Fibroblast of skin of right quadriceps (primary cell): ENCODE data around the gene CD84.
"Not testable (repeated sequence)": the region's sequence is repeated elsewhere in the genome, so short reads cannot be mapped to it uniquely, and the experiment has no call there.

Experiments used
- DNase-seq: peaks from one replicate; pipeline ENCODE4 v3.0.0-alpha.2; 2013

Gene CD84

DNA sequence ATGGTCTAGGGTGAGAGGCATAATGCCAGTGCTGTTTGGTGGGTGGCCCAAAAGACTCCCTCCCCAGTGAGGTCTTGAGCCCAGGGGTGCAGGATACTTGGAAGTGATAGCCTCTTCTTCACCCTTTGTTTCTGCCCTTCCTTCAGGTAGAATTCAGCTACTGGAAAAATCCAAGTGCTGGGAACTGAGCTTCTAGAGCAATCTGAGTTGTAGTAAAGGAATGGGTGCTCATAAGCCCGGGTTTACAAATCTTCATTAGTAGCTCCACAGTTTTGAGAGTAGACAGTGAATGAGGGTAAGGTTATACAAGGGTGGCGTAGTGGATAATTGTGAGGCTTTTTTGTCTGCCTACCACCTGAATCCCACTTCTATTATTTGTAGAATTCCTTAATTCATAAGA is 29.2 kb upstream of the CD84 start:
- DNase-seq: no peak

DNA sequence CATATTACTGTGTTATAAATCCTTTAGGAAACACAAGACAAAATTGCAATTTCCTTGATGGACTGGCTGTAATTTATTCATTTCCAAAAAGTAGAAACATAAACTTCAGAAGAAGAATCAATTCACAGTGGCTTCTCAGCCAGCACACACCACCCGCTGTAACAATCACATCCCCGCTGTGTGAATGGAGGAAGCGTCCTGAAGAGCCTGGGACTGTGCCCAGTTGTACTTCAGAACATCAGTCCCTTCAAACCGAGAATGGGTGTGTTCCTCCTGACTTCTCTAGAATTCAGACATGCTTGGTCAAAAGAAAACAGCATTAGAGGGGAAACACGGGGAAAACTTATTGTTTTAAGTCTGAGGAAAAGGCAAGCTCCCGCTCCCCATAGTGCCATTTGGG is 28.8 kb upstream of the CD84 start:
- DNase-seq: no peak

DNA sequence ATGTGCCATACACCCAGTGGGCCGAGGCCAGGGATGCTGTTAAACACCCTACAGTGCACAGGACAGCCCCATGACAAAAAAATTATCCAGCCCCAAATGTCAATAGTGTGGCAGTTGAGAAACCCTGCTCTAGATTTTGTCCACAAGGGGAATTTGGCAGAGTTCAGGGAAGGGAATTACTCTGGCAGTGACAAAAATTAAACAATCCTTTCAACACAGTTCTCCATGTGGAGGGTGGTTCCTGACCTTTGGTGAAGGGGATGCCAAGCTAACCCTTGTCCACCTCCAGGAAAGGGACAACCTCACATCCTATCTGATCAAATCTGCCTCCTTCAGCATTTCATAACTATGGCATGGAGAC is 28.4 kb upstream of the CD84 start:
- no peak for DNase-seq

DNA sequence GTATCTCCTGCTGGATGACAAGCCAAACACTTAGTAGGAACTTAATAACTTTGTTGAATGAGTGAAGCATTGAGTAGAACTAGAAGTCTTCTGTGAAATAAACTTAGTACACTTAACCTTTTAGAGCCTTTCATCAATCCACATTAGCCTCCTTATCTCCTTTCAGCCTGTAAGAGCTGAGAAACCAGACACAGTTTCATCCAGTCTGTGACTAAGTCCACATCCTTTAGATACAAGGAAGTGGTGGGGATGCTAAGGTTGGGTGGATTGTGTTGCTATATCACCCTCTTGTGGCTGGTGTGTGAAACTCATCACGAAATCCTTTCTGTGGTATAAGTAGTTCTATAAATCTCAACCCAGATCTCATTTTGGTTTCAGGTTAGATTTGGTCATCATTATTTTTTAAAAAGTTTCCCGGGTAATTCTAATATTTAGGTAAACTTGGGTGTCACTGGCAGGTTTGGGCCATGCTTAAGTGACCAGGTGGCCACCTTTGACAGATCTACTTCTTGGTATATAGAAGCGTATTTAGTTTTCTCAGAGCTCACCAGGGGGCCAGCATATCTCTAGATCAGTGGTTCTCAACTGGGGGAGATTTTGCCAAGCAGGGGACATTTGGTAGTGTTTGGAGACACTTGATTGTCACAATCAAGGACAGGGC is 27.8 kb upstream of the CD84 start:
- peak; percentile 62 for DNase-seq

DNA sequence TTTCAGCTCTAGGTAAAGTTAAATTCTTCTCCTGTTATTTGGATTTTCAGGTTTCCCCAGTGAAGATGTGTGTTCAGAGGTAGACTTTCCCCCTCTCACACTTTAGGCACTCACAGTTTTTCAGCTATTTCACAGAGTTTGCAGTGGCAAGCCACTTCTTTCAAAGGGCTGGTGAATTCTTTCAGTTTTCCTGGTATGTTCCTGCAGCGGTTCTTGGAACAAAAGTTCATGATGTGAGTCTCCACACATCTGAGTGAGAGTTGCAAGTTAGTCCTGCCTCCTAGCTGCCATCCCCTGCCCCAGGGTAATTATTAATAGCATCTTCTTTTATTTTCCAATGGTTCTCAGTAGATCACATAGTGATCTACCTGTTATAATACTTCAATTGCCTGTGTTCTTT is 27.3 kb upstream of the CD84 start:
- no peak for DNase-seq

DNA sequence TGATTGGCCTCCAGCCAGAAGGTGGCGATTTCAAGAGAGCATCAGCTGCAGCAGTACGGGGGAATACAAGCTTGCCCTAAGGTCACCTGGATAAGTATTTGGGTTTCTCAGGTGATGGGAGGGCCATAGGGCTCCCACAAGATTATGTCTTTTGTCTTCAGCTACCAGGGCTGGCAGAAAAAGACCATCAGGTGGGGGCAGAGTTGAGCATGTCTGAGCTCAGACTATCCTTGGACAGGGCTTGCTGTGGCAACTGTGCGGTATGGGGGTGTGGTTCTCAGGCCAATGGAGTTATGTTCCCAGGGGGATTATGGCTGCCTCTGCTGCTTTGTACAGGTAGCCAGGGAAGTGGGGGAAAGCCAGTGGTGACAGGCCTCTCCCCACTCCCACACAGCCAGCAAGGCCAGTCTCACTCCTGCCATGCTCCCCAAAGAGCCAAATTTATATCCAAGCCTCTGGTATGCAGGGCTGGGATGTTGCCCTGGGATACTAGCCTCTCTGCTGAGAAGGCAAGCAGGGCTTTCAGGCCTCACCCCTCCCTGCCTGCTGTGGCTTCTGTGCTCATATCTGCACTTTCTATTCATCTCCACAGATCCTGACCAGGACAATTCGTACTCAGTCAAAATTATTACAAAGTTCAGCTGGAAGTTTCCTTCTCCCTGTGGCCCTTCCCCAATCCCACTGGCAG is 26.6 kb upstream of the CD84 start:
- no peak for DNase-seq

DNA sequence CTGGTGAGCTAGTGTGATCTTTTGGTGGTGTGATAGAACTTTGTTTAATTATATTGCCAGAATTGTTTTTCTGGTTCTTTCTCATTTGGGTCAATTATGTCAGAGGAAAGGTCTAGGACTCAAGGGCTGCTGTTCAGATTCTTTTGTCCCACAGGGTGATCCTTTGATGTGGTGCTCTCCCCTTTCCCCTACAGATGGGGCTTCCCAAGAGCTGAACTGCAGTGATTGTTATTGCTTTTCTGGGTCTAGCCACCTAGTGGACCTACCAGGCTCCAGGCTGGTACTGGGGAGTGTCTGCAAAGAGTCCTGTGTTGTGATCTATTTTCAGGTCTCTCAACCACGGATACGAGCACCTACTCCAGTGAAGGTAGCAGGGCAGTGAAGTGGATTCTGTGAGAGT is 25.9 kb upstream of the CD84 start:
- DNase-seq: no peak

DNA sequence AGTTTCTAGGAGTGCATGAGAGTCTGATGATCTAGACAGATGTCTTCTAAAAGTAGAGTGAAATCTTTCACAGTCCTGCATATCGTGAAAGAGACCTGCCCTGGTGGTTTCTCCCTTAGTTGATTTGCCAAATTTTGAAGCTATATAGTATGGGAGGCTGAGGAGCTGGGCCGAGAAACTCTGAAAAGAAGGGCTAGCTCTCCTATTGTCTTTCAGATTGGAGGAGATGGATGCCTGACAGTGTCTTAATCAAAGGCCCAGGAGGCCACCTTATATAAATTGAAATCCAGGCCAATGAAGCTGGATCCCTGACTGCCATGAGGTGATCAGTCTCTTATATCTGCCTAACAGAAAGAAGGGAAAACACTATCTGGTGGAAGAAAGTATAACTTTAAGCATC is 18.4 kb upstream of the CD84 start:
- no peak for DNase-seq

DNA sequence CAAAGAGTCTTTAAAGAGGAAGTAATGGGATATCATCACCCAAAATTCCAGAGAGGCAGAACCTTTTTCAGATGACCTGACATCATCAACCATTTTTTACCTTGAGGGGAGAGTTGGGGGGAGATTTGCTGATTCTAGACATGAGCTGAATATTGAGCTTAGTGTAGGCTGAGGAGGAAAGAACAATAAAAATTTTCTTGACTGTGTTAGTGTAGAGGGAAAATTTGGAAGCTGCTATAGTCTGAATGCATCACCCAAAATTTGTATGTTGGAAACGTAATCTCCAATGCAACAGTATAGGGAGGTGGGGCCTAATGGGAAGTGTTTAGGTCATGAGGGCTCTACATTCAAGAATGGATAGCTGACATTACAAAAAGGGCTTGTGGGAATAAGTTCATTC is 17.8 kb upstream of the CD84 start:
- DNase-seq: no peak

DNA sequence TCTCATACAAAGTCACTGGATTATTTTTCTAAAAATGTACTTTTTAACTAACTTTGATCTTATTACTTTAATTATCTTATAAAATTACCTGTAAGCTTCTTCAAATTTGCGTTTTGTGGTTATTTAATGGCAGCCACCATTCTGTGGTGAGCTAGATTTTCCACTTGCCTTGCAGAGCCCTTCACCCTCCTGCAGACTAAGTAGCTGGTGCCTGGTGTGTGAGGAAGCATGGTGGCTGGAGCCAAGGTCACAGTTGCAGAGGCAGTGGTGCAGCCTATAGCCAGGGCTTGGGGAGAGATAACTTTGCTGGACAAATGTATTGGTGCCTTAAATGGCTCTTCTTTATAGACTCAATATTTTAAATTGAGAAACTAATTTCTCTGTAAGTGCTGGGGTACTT is 11.2 kb upstream of the CD84 start:
- DNase-seq: no peak

DNA sequence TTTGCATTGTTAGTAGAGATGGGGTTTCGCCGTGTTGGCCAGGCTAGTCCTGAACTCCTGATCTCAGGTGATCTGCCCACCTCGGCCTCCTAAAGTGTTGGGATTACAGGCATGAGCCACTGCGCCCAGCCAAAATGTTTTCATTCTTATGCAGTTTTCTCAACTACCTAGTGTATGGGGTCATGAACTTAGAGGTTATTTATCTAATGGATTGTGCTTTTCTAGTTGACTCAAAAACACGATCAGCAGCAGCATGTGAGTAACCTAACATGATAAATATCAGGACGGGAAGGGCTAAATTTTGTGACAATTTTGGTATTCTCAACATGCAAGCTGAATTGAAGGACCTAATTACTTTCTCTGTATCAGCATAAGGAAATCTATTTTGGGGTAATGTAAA is 9.2 kb upstream of the CD84 start:
- no peak for DNase-seq

DNA sequence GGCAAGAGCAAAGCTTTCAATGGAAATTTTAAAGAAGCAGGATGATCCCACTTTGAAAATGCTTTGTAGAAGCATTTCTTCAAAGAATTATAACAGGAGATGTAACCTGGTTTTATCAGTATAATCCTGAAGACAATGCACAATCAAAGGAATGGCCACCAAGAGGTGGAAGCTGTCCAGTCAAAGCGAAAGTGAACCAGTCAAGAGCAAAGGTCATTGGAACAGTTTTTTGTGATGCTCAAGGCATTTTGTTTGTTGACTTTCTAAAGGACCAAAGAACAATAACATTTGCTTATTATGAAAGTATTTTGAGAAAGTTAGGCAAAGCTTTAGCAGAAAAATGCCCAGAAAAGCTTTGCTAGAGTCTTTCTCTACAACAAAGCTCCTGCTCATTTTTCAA is 5.5 kb upstream of the CD84 start:
- no peak for DNase-seq

DNA sequence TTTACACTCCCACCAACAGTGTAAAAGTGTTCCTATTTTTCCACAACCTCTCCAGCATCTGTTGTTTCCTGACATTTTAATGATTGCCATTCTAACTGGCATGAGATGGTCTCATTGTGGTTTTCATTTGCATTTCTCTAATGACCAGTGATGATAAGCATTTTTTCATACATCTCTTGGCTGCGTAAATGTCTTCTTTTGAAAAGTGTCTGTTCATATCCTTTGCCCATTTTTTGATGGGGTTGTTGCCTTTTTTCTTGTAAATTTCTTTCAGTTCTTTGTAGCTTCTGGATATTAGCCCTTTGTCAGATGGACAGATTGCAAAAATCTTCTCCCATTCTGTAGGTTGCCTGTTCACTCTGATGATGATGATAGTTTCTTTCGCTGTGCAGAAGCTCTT is 3.7 kb upstream of the CD84 start:
- DNase-seq: not testable (repeated sequence)

DNA sequence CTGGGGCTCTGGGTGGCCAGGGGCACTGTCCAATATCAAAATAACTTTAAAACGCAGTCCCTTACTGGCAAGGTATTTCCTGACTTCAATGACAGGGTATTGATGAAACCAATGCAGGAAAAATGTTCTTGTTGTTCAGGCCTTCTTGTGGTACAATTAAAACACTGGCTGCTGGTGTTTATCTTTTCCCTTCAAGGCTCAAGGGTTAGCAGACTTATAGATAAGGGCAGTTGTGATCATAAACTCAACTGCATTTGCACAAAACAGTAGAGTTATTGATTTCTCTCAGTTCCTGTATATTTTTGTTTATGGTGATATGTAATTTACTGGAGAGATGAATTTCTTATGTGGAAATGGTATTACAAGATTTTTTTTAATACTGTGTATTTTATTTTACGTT is 2.7 kb upstream of the CD84 start:
- DNase-seq: no peak

DNA sequence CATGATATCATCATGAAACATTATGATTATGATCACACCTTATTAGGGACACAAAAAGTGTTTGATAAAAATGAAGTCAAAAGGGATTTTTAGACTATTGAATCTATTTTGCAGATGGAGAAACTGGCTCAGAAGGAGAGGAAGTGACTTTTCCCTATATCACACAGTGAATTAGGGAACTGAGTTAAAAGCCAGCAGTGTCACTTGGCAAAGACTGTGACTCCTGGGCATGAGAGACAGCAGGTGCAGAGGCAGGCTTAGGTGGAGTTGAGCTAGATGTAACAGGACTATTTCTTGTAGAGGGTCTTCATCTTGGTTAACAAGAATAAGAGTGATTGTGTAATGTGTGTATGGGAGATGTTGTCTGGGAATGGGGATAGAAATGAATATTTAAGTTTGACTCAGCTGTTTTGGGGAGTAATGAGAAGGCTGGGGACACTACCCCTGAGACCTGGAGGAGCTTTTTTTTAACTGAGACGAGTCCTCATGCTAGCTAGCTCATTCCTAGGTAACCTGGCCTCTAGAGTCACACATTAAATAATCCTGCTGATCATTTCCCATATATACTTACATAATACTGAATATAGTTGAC is 1.0 kb upstream of the CD84 start:
- no peak for DNase-seq

DNA sequence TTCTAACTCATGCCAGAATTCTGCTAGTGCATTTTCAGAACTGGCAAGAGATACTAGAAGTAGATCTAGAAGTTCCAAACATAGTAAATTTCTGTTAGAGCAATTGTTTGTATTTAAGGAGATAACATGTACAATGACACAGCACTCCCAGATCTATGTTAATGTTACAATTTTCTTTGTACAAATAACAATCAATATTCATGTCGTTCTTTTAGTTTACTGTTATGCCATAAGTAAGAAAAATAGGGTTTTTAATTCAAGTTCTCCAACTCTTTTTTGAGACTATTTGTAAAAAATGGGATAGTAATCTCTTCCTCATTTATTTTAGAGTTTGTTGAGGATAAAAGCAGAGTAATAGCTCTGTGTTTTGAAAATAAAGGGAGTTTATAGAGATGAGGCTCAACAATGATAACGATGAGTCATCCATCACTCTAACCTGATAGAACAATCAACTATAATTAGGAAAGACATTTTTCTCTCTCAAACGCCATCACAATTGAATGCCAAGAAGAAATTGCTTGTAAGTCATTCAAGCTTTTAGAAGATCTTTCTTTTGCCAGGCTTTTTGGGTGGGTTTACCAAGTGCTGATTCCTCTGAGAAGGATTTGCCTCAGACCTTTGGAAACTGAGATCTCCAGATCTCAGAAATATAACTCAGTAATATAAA is 638 bp downstream of the CD84 start:
- no peak for DNase-seq

DNA sequence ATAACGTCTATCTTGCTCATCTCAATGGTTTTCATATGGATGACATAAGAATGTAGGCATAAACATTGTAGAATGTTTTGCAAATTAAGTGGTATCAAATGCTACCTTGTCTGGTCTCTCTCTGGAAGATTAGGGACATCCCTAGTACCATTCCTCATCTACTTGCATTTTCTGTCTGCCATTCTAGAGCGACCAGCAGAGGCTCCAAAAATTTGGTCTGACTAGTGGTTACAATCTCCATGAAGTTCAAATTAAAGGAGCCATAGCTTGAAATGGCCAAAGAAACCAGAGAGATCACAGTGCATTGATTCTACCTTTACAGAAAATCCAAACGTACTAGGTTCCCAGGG is 1.1 kb downstream of the CD84 start:
- no peak for DNase-seq

DNA sequence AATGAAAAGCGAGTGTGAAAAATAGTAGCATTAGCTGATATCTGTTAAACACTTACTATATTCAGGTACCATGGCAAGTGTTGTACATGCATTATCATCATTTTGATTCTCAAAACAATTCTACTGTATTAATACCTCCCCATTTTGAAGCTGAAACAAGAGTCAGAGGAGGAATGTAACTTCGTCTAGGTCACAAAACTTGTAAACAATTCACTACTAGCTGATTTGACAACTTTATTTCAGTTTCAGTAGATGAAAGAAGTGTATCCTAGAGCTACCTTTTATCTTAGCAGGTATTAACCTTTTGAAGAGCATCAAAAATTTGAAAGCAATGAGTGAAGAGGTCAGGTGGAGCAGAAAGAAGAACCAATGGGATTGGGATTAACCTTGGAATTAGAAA is 1.6 kb downstream of the CD84 start:
- DNase-seq: no peak

DNA sequence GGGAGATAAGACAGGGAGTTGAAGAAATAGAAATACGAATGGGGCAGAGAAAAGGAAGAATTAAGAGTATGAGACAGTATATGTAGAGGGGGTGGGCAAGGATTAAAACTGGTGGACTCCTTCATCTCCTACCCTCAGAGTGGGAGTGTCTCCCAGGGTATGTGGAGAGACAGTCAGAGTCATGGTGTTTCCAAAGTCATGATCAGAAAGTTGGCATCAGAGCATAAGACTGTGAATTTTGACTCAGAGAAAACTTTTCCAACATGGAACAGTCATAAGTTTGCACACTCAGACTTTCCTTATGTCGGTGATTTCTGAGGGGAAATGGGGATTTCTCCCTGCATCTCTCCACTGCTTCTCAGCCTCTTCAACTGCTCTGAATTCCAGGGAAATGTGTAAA is 2.4 kb downstream of the CD84 start:
- DNase-seq: no peak

DNA sequence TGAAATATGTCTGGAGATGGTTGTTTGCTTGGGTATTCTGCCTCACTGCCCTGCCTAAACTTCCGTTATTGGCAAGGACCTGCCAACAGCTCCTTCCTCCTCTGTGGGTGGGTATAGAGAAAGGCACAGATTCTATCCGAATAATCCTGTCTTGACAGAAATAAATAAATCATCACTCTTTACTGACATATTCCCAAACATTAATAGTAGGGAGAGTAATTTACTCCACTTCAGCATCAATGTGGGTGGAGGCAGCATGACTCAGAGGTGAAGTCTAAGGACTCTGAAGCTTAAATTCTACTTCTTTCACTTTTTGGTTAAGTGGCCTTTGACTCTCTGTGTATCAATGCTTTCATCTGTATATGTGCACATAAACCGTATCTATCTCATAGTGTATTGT is 2.9 kb downstream of the CD84 start:
- DNase-seq: no peak

DNA sequence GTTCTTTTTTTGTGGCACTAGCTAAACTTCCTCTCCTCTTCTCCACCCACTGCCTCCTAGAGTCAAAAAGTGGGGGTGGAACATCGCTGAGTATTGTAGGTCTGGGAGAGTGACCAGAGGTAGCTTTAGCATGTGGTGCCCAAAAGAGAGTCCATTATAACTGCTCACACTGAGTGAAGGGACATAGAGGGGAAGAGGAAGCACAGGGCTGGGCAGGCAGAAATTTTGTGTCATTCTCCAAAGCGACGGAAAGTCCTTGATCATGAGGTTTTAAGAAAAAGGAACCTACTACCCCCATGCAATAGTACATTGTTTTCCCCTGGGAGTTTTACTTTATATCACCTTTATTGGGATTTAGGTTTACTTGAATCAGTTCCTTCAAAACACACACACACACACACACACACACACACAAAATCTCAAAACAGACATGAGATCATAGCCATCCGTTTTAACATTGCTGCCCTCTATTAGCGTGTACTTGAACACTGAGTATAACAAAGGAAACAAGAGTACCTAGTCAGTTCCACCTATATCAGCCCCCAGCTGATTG is 4.1 kb downstream of the CD84 start:
- no peak for DNase-seq

DNA sequence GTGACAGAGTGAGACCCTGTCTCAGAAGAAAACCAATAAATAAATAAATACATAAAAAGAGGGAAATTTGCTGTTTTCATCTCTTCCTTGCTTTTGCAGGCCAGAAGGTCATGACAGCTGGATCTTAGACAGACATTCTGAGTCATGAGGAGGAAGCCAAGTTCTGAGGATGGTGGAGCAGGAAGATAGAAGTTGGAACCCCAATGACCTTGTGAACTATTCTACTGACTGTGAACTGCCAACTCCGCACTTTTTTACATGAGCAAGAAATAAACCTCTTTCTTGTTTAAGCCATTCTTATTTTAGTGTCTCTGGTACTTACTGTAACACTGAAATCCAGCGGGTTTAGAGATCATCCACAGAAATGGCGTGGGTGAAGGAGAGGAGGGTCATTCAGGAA is 8.5 kb downstream of the CD84 start:
- no peak for DNase-seq

DNA sequence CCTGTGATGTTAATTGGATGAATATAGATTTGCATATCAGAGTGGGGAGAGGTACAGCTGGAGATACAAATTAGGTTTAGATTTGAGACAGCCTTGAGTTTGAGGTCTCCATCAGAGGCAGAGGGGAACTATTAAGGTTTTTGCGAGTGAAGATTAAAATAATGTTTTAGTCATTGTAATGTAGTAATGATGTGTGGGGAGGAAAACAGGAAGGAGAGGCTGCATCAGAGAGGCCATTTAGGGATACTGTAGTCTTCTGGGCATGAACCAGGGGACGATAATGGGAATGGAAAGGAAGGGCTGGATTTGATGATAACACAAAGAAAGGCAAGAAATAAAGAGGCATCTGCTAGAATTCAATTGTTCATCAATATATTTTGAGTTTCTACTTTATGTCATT is 9.5 kb downstream of the CD84 start:
- no peak for DNase-seq
